ENCODE results near the gene ZSWIM6.

GRCh38 chr5:61441742-61442141, 109.7 kb downstream of the ZSWIM6 start:
- TF ChIP-seq CTCF (conservative IDR thresholded peaks at IDR 0.05) (no peak), ZFX (IDR thresholded peaks at IDR 0.05) (no peak)

Measured in C4-2B (cell line).